ENCODE results near the gene ARSA. TPM values are rescaled to one million over a fixed set of nuclear protein-coding genes. Genes with fewer than 3 reads are reported as not detected.

Gene ARSA
- total and polyA plus RNA-seq, 2 of the 13 experiments (the other 11 are each of a cell fraction or from before 2014, with no cell fraction given): 9.0 to 11.5 TPM

GRCh38 chr22:50620593-50621355 is 7.2 kb downstream of the ARSA start (continued):
- 0 out of 2 replicates have a peak, but pooled peaks have one; percentile 14 for TF ChIP-seq TBX2 (CRISPR knock-in tag; IDR thresholded peaks at IDR 0.05; ENCODE audit: borderline replicate concordance)
- TF ChIP-seq, protein P1, sequence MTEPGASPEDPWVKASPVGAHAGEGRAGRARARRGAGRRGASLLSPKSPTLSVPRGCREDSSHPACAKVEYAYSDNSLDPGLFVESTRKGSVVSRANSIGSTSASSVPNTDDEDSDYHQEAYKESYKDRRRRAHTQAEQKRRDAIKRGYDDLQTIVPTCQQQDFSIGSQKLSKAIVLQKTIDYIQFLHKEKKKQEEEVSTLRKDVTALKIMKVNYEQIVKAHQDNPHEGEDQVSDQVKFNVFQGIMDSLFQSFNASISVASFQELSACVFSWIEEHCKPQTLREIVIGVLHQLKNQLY (CRISPR knock-in tag; IDR thresholded peaks at IDR 0.05): peak; percentile 81
- TF ChIP-seq MED1 (CRISPR knock-in tag; IDR thresholded peaks at IDR 0.05): no peak; the same call in 1 of the 2 replicates
- TF ChIP-seq ELF3 (CRISPR knock-in tag; IDR thresholded peaks at IDR 0.05): no peak
- peak; percentile 51 for TF ChIP-seq ATF1 (CRISPR knock-in tag; IDR thresholded peaks at IDR 0.05)
- no peak for TF ChIP-seq ZNF543 (CRISPR knock-in tag; IDR thresholded peaks at IDR 0.05)
- no peak for TF ChIP-seq ZBTB8A (CRISPR knock-in tag; IDR thresholded peaks at IDR 0.05; ENCODE audit: borderline replicate concordance, low read depth)
- no peak for TF ChIP-seq ZNF616 (CRISPR knock-in tag; IDR thresholded peaks at IDR 0.05; ENCODE audit: low read depth)
- TF ChIP-seq NFE2 (CRISPR knock-in tag; IDR thresholded peaks at IDR 0.05): no peak
- no peak for TF ChIP-seq FOXA1 (IDR thresholded peaks at IDR 0.05)
- no peak for TF ChIP-seq FOXA1 (CRISPR knock-in tag; IDR thresholded peaks at IDR 0.05)
- TF ChIP-seq PRDM10 (CRISPR knock-in tag; IDR thresholded peaks at IDR 0.05; ENCODE audit: low read depth): no peak
- TF ChIP-seq, protein P2, sequence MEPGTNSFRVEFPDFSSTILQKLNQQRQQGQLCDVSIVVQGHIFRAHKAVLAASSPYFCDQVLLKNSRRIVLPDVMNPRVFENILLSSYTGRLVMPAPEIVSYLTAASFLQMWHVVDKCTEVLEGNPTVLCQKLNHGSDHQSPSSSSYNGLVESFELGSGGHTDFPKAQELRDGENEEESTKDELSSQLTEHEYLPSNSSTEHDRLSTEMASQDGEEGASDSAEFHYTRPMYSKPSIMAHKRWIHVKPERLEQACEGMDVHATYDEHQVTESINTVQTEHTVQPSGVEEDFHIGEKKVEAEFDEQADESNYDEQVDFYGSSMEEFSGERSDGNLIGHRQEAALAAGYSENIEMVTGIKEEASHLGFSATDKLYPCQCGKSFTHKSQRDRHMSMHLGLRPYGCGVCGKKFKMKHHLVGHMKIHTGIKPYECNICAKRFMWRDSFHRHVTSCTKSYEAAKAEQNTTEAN (CRISPR knock-in tag; conservative IDR thresholded peaks at IDR 0.05): no peak
- no peak for TF ChIP-seq ARNT2 (CRISPR knock-in tag; IDR thresholded peaks at IDR 0.05; ENCODE audit: low read depth)
- peak; percentile 25; the same call in 1 of the 2 replicates for TF ChIP-seq CREM (IDR thresholded peaks at IDR 0.05)
- no peak for TF ChIP-seq CREM (CRISPR knock-in tag; IDR thresholded peaks at IDR 0.05)
- TF ChIP-seq BORCS8-MEF2B (CRISPR knock-in tag; IDR thresholded peaks at IDR 0.05): no peak
- no peak for TF ChIP-seq ZNF12 (CRISPR knock-in tag; IDR thresholded peaks at IDR 0.05)
- peak; percentile 8 to 37; a peak in 2 of 4 replicates for TF ChIP-seq HMGXB4 (CRISPR knock-in tag; IDR thresholded peaks at IDR 0.05; ENCODE audit: borderline replicate concordance in 1 of 2, low read depth in 1 of 2)
- no peak for TF ChIP-seq MYNN (CRISPR knock-in tag; IDR thresholded peaks at IDR 0.05; ENCODE audit: low read depth)
- TF ChIP-seq ISX (CRISPR knock-in tag; conservative IDR thresholded peaks at IDR 0.05): no peak
- TF ChIP-seq, protein P3, sequence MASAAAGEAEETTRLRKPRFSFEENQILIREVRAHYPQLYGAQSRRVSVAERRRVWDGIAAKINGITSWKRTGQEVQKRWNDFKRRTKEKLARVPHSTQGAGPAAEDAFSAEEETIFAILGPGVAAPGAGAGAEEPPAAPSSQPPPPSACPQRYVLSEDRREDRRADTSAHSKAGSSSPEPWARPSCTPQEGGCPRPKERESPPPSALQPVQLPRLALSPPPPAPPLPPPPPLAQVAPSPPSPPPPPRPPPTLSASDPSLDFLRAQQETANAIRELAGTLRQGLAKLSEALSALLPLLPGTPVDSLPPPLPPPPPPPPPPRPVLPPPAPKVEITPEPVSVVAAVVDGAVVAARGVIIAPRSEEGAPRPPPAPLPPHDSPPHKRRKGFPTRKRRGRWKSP (CRISPR knock-in tag; IDR thresholded peaks at IDR 0.05): no peak; the same call in 1 of the 2 replicates

All from HepG2 (cell line).